Measurements from ENCODE around the gene PLCH1.

DNA sequence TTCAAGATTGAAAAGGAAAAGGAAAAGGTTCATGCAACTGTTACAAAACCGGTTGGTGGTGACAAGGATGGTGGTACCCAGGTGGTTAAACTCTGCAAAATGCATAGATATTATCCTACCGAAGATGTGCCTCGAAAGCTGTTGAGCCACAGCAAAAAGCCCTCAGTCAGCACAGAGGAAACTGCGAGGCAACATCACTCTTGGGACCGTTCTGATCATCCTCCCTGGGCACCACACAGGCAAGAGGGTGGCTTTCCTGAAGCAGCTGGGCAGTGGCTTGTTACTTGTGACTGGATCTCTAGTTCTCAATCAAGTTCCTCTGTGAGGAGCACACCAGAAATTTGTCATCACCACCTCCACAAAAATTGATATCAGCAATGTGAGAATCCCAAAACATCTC is 86.9 kb downstream of the PLCH1 start:
- TF ChIP-seq CTCF (conservative IDR thresholded peaks at IDR 0.05; ENCODE audit: low read length) (no peak), EZH2phosphoT487 (IDR thresholded peaks at IDR 0.05; ENCODE audit: borderline replicate concordance, low read depth, low read length) (no peak)

Data from OCI-LY7 (cell line).